H1 (cell line): ENCODE data around the gene SLX4IP.

Source experiments
- CEBPB ChIP-seq: IDR thresholded peaks from 2 replicates; pipeline ENCODE4 v1.6.1; 2012; ENCODE audit warnings: low read depth, low read length
- EP300 ChIP-seq, 2 experiments: IDR thresholded peaks; 1 replicate in 1 of 2; 2 replicates in 1 of 2; pipeline ENCODE4 v1.6.1; 2011 to 2012; ENCODE audit warnings: low read depth in 2 of 2, low read length in 2 of 2, mild to moderate bottlenecking in 2 of 2, borderline replicate concordance in 1 of 2, inconsistent platforms in 1 of 2, moderate library complexity in 1 of 2

DNA sequence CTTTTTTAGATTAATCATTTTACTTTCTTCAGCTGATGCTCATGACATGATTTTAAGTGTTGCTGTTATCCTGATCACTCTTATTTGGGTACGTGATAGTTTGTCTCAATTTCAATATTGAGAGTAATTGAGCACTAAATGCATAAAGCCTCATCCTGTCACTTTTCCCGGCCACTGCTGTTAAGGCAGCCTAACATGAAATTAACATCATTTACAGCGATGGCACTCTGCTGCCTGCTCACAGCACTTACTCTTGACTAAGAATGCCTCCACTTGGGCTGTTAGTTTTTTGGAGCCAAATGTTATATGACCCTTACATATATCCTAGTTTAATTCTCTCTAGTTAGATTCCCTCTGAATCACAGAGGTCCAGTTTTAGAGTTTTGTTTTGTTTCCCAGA lies 107.3 kb downstream of the SLX4IP start:
- no peak for TF ChIP-seq EP300 (IDR thresholded peaks at IDR 0.05; ENCODE audit: borderline replicate concordance in 1 of 2, low read depth in 2 of 2, low read length in 2 of 2)
- no peak for TF ChIP-seq CEBPB
